ENCODE measurements around the gene TBCC. TPM values are rescaled to one million over a fixed set of nuclear protein-coding genes. Genes with fewer than 3 reads are reported as not detected.

The TBCC gene
- total and polyA plus RNA-seq, 2 of the 8 experiments (the other 6 are each of a cell fraction or from before 2014, with no cell fraction given) = 22.7 to 25.5 TPM

- H3K27ac ChIP-seq (ENCODE audit: low read depth, low read length) = no peak overlapping the region
- H3K79me1 ChIP-seq (ENCODE audit: low read depth, low read length) = no peaks in the 10 kb centered on the region
- H2BK120ac ChIP-seq (replicated peaks; ENCODE audit: low read depth, low read length) = no peak overlapping the region
- H3K4me2 ChIP-seq (ENCODE audit: insufficient read depth in 1 of 2, low read depth in 2 of 2, low read length in 2 of 2) = no peak overlapping the region
- H4K5ac ChIP-seq (ENCODE audit: insufficient read length, low read depth, low read length) = no peak overlapping the region
- no peak overlapping the region for H3K4me3 ChIP-seq (ENCODE audit: extremely low read depth in 1 of 4, insufficient read depth in 2 of 4, low read depth in 3 of 4, low read length in 4 of 4)
- FAIRE-seq (no peak), DNase-seq (ENCODE audit: low read depth in 1 of 2, low spot score in 2 of 2) (no peak)
- H2BK12ac ChIP-seq (ENCODE audit: low read depth, low read length) = no peak overlapping the region
- CTCF ChIA-PET (ENCODE audit: partially characterized antibody) = interaction anchor here (0.7 to 3.0 kb wide), 6 partner anchors 13 to 202 kb away, joined by 3 to 19 read pairs (median 4); no protein-coding TSS in a partner anchor
- no peak overlapping the region for H4K91ac ChIP-seq (replicated peaks; ENCODE audit: insufficient read length, low read length)
- no peak overlapping the region; the same call in none of the 2 replicates for H4K8ac ChIP-seq (ENCODE audit: extremely low read depth, insufficient read depth, low read length)
- no peak overlapping the region for H3K14ac ChIP-seq (ENCODE audit: insufficient read length)
- H3K23ac ChIP-seq (ENCODE audit: insufficient read length) = no peak overlapping the region
- H3K27me3 ChIP-seq (replicated peaks in 1 of 4; ENCODE audit: control insufficient read depth in 3 of 4, extremely low read depth in 1 of 4, insufficient read depth in 3 of 4, low read length in 3 of 4) = no peaks in the 10 kb centered on the region
- POLR2A ChIA-PET (ENCODE audit: partially characterized antibody) = interaction anchor here (0.6 to 1.4 kb wide), 3 partner anchors 16 to 182 kb away, joined by 3 read pairs; no protein-coding TSS in a partner anchor
- no peak overlapping the region for H2BK15ac ChIP-seq (ENCODE audit: low read length)
- no peaks in the 10 kb centered on the region for H3K4me1 ChIP-seq (replicated peaks in 1 of 4; ENCODE audit: control insufficient read depth in 3 of 4, insufficient read depth in 4 of 4, low read length in 3 of 4)
- no peak overlapping the region for H2AFZ ChIP-seq (ENCODE audit: low read length)
- H3K9me3 ChIP-seq (ENCODE audit: insufficient read depth in 2 of 2, low read depth in 1 of 2, low read length in 1 of 2) = no peaks in the 10 kb centered on the region
- TF ChIP-seq CTCF (IDR thresholded peaks at IDR 0.05; ENCODE audit: control extremely low read depth in 1 of 3, insufficient read depth in 1 of 3, low read depth in 1 of 3, low read length in 3 of 3) (peak in 2 of 3 experiments; percentile 11 to 18; a peak in 2 of 4 replicates), TAF7 (optimal IDR thresholded peaks at IDR 0.05; ENCODE audit: borderline replicate concordance, low read depth, low read length) (no peak)
- TF ChIP-seq, protein P1, sequence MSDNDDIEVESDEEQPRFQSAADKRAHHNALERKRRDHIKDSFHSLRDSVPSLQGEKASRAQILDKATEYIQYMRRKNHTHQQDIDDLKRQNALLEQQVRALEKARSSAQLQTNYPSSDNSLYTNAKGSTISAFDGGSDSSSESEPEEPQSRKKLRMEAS (IDR thresholded peaks at IDR 0.05) = no peak
- H3K56ac ChIP-seq (replicated peaks; ENCODE audit: insufficient read length, low read depth, low read length) = no peak overlapping the region
- H3K23me2 ChIP-seq (ENCODE audit: low read depth, low read length) = no peaks in the 10 kb centered on the region
- 87% methylated on average over 13 of the region's 13 CpGs; no CpG with 5 or more reads in 1 of the 2 experiments for WGBS, 2 experiments (ENCODE audit: extremely low coverage in 1 of 2, insufficient coverage in 1 of 2, insufficient read length in 1 of 2, insufficient replicate concordance in 2 of 2, low coverage in 1 of 2, low lambda C conversion rate in 2 of 2, missing lambda C conversion rate in 1 of 2)
- H3K79me2 ChIP-seq (ENCODE audit: control insufficient read depth in 1 of 2, insufficient read depth in 2 of 2, low read length in 2 of 2) = no peaks in the 10 kb centered on the region
- H2AK5ac ChIP-seq (ENCODE audit: low read depth, low read length) = no peak overlapping the region
- H3K4ac ChIP-seq (replicated peaks; ENCODE audit: insufficient read length, low read depth, low read length) = no peak overlapping the region
- H3K9ac ChIP-seq (replicated peaks in 1 of 4; ENCODE audit: extremely low read depth in 1 of 4, low read depth in 3 of 4, low read length in 3 of 4) = no peak overlapping the region
- no peak overlapping the region for H3K18ac ChIP-seq (ENCODE audit: extremely low read depth, low read length)
- peaks cover 0 to 5% (median 0%) of the 10 kb centered on the region in 4 experiments; a peak in 2 of 8 replicates for H3K36me3 ChIP-seq (ENCODE audit: control insufficient read depth in 2 of 4, insufficient read depth in 4 of 4, low read length in 3 of 4)
- no peak overlapping the region for H2BK5ac ChIP-seq (ENCODE audit: low read depth, low read length)
- H2BK20ac ChIP-seq (ENCODE audit: low read length) = no peak overlapping the region
- no peaks in the 10 kb centered on the region for H4K20me1 ChIP-seq (replicated peaks in 1 of 2; ENCODE audit: control insufficient read depth in 1 of 2, insufficient read depth in 2 of 2, low read length in 2 of 2)
Observed at GRCh38 chr6:42698217-42698616, 47.7 kb downstream of the TBCC start.
